PC-9 (cell line): ENCODE data around the gene DHX16. TPM values are rescaled to one million over a fixed set of nuclear protein-coding genes. Genes with fewer than 3 reads are reported as not detected.
A peak's percentile ranks its signal among the peaks of the same experiment; 100 is the strongest.

ENCODE experiments used
- BruUV-seq: library from RNA; stranded (reverse); fragments of 400-500 nt; replicated peaks from 2 replicates; lab custom pipeline; 2021; lab: Mats Ljungman, UMichigan
- CTCF ChIA-PET: fragments of 300-600 bp; sonication (Branson Sonifier 250); formaldehyde crosslinking; loops from one replicate; lab custom pipeline; 2022; ENCODE audit warnings: antibody characterized with exemption; lab: Charles Lee
- POLR2A ChIA-PET: fragments of 300-600 bp; sonication (Branson Sonifier 250); formaldehyde crosslinking; loops from one replicate; lab custom pipeline; 2022; ENCODE audit warnings: antibody characterized with exemption; ENCODE audit not compliant: unreplicated experiment; lab: Charles Lee
- DNase-seq, 2 experiments: peaks; one replicate each; pipeline versions ENCODE4 v3.0.0 to v3.0.0-alpha.2; 2015 to 2022; ENCODE audit warnings: mixed read lengths in 1 of 2
- H2AFZ ChIP-seq: fragments of 200-600 bp; sonication (generic); 2 replicates; pipeline ENCODE4 v1.8.1; 2017; ENCODE audit warnings: antibody characterized with exemption
- H3F3A ChIP-seq: fragments of 200-600 bp; sonication (generic); 2 replicates; pipeline ENCODE4 v1.8.1; 2017; ENCODE audit warnings: antibody characterized with exemption, mild to moderate bottlenecking, low read depth; ENCODE audit not compliant: insufficient read depth
- H3K27ac ChIP-seq: fragments of 200-600 bp; sonication (generic); 2 replicates; pipeline ENCODE4 v1.6.1; 2016; ENCODE audit warnings: mixed run types
- H3K27me3 ChIP-seq: fragments of 200-600 bp; sonication (generic); 2 replicates; pipeline ENCODE4 v1.6.1; 2016; ENCODE audit warnings: low read depth, mixed run types; ENCODE audit not compliant: insufficient read depth
- H3K36me3 ChIP-seq: fragments of 200-600 bp; sonication (generic); 2 replicates; pipeline ENCODE4 v1.6.1; 2016; ENCODE audit warnings: low read depth, mixed run types
- H3K4me1 ChIP-seq: fragments of 200-600 bp; sonication (generic); replicated peaks from 2 replicates; pipeline ENCODE4 v1.6.1; 2016; ENCODE audit warnings: mixed run types; ENCODE audit not compliant: insufficient read depth
- H3K4me2 ChIP-seq: fragments of 200-600 bp; sonication (generic); 2 replicates; pipeline ENCODE4 v1.6.1; 2017; ENCODE audit warnings: mixed run types
- H3K4me3 ChIP-seq: fragments of 200-600 bp; sonication (generic); 2 replicates; pipeline ENCODE4 v1.6.1; 2016; ENCODE audit warnings: mixed run types
- H3K79me2 ChIP-seq: fragments of 200-600 bp; sonication (generic); 2 replicates; pipeline ENCODE4 v1.6.1; 2017; ENCODE audit warnings: low read depth, mixed run types
- H3K9me2 ChIP-seq: fragments of 200-600 bp; sonication (generic); 2 replicates; pipeline ENCODE4 v1.8.1; 2017; ENCODE audit warnings: mild to moderate bottlenecking; ENCODE audit not compliant: insufficient read depth
- H3K9me3 ChIP-seq: fragments of 200-600 bp; sonication (generic); 2 replicates; pipeline ENCODE4 v1.8.1; 2016; ENCODE audit warnings: low read depth; ENCODE audit not compliant: insufficient read depth
- H4K20me1 ChIP-seq: fragments of 200-600 bp; sonication (generic); 2 replicates; pipeline ENCODE4 v1.8.1; 2017; ENCODE audit not compliant: insufficient read depth
- CTCF ChIP-seq: fragments of 200-600 bp; sonication (generic); conservative IDR thresholded peaks from 2 replicates; pipeline ENCODE4 v1.6.1; 2017; ENCODE audit warnings: mixed run types, antibody characterized with exemption, mild to moderate bottlenecking, moderate library complexity
- EZH2 ChIP-seq: fragments of 200-600 bp; sonication (generic); IDR thresholded peaks from 2 replicates; pipeline ENCODE4 v1.8.0; 2017; ENCODE audit warnings: antibody characterized with exemption, low read depth
- intact Hi-C: fragments of 100-400 bp; cut with micrococcal nuclease; formaldehyde crosslinking; loops from one replicate; pipeline ENCODE4 v1.10.0; 2022; ENCODE audit not compliant: unreplicated experiment
- total RNA-seq: library from RNA; stranded (reverse); gene quantifications from 2 replicates; pipeline ENCODE4 v1.2.3, GENCODE V29; 2021

DHX16 gene
- total RNA-seq, 1 experiment from 2014 or later: 43.5 TPM

- no peaks in the 10 kb centered on the region for H3K9me2 ChIP-seq
- H3K36me3 ChIP-seq: no peaks in the 10 kb centered on the region
- H3K9me3 ChIP-seq: no peaks in the 10 kb centered on the region
- no TSS peak for BruUV-seq
- peak overlapping the region; percentile 92 for H2AFZ ChIP-seq
- no peaks in the 10 kb centered on the region for H3K27me3 ChIP-seq
- CTCF ChIA-PET: interaction anchor here (0.6 kb wide), 1 partner anchor 66 kb away, joined by 4 read pairs; no protein-coding TSS in a partner anchor
- peak overlapping the region; percentile 98 for H3K4me3 ChIP-seq
- peaks cover 47% of the 10 kb centered on the region for H3K79me2 ChIP-seq
- POLR2A ChIA-PET: interaction anchor here (0.6 to 1.2 kb wide), 3 partner anchors 10 to 72 kb away, joined by 5 to 7 read pairs (median 6); no protein-coding TSS in a partner anchor
- peak overlapping the region; percentile 72 for H3K27ac ChIP-seq
- TF ChIP-seq EZH2 (no peak), CTCF (no peak)
- H3K4me2 ChIP-seq: peak overlapping the region; percentile 93
- DNase-seq: peak; percentile 80 to 98
- no peaks in the 10 kb centered on the region for H4K20me1 ChIP-seq
- intact Hi-C loops: loop anchor here (1.0 to 2.0 kb wide), 4 partner anchors 30 to 227 kb away; partner anchors contain the start of genes MDC1, MRPS18B, PPP1R10 and VARS2
- H3K4me1 ChIP-seq: peaks cover 59% of the 10 kb centered on the region
- H3F3A ChIP-seq: peaks cover 39% of the 10 kb centered on the region
These were observed 14.3 kb upstream of the DHX16 start for GRCh38 chr6:30686908-30687658.

DNA sequence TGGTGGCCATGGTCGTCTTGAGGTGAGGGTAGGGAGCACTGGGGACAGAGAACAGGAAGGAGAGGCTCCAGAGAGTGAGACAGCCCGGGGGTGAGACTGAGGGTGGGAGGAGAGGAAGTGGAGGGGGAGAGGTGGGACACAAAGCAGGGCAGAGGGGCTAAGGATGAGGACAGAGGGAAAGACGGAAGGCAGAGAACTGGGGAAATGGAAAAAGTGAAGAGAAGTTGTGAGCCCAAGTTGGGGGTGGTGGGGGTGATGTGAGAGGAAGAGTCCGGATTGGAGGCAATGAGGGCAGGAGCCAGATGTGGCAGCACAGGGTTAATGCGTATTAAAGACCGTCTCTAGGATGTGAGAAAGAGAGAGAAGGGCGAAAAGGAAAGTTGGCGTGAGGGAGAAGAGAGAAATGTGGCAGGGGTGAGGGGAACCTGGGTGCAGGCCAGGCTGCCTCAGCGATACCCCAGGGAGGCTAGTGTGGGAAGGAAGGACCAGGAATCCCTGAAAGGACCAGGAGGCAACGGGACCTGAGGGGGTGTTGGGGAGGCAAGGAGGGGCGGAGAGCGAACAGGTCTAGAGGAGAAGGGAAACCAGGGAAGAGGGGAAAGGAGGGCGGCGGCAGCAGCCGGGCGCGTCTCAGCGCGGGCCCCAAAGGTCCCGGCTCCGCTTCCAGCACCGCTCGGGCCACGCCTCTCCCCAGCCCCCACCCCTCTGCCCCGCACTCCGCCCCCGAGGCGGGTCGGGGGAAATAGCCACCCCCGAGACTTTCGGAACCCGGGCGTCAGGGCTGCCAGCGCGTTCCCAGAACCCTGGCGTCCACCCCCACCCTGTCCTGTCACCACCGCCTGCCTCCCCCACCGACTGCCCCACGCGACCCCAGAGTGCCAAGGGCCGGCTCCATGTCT is 13.5 kb upstream of the DHX16 start, which contains the start of gene PPP1R18:
Gene PPP1R18, minus strand, starts transcription at position 637 of the 899 bp plus-strand sequence. Its CDS starts 627 bp downstream, at position 10.
- Histone ChIP-seq H3K4me2 (peak within 1 kb of the TSS; percentile 93), H3K9me3 (no peaks in the 10 kb centered on the region), H2AFZ (peak within 1 kb of the TSS; percentile 92), H3K27ac (peak within 1 kb of the TSS; percentile 72), H3K4me1 (peaks cover 63% of the 10 kb centered on the region), H3K79me2 (peaks cover 55% of the 10 kb centered on the region), H4K20me1 (no peaks in the 10 kb centered on the region), H3K9me2 (no peaks in the 10 kb centered on the region), H3K4me3 (peak within 1 kb of the TSS; percentile 98), H3K36me3 (no peaks in the 10 kb centered on the region), H3F3A (peaks cover 46% of the 10 kb centered on the region), H3K27me3 (no peaks in the 10 kb centered on the region)
- ChIA-PET CTCF (interaction anchor here (0.7 kb wide), 2 partner anchors 36 to 328 kb away, joined by 3 to 5 read pairs; no protein-coding TSS in a partner anchor), POLR2A (no interaction called here)
- DNase-seq: peak in 1 of 2 experiments; percentile 79
- intact Hi-C loops: loop anchor here (2.0 kb wide), 2 partner anchors 69 to 133 kb away; partner anchors contain the start of genes MRPS18B and PPP1R10
- BruUV-seq: no TSS peak
- TF ChIP-seq EZH2 (no peak), CTCF (no peak)
